LNCAP (cell line): ENCODE results near the gene PSMG1.

Experiments used
- CTCF ChIP-seq: fragments of 450-650 bp; IDR thresholded peaks from 2 replicates; pipeline ENCODE4 v1.5.1; 2017; ENCODE audit warnings: mild to moderate bottlenecking

Gene PSMG1

GRCh38 chr21:39125752-39126485 lies 57.3 kb downstream of the PSMG1 start:
- peak; percentile 56 for TF ChIP-seq CTCF
